ENCODE results near the gene SETBP1. TPM values are rescaled to one million over a fixed set of nuclear protein-coding genes. Genes with fewer than 3 reads are reported as not detected.

Gene SETBP1
- polyA plus RNA-seq, 12 donors: 11.4 to 21.8 (median 17.3) TPM; not detected in 1

GRCh38 chr18:44841752-44842587 lies 161.3 kb downstream of the SETBP1 start:
- DNase-seq: no peak

GRCh38 chr18:44842588-44843412 lies 162.1 kb downstream of the SETBP1 start:
- DNase-seq: no peak

GRCh38 chr18:44844486-44844885 lies 163.8 kb downstream of the SETBP1 start:
- no peak for DNase-seq

GRCh38 chr18:44846450-44846849 lies 165.8 kb downstream of the SETBP1 start:
- DNase-seq: no peak

GRCh38 chr18:44848644-44849335 lies 168.1 kb downstream of the SETBP1 start:
- peak; percentile 35 for DNase-seq

GRCh38 chr18:44849361-44849760 lies 168.7 kb downstream of the SETBP1 start:
- DNase-seq: no peak

GRCh38 chr18:44850001-44850400 lies 169.3 kb downstream of the SETBP1 start:
- DNase-seq: no peak

- no peak for DNase-seq
These were observed 171.4 kb downstream of the SETBP1 start for GRCh38 chr18:44851856-44852621.

GRCh38 chr18:44852818-44853217 lies 172.1 kb downstream of the SETBP1 start:
- no peak for DNase-seq

GRCh38 chr18:44853430-44853829 lies 172.7 kb downstream of the SETBP1 start:
- DNase-seq: no peak

GRCh38 chr18:44855681-44856080 lies 175.0 kb downstream of the SETBP1 start:
- DNase-seq: no peak

GRCh38 chr18:44856157-44856556 lies 175.5 kb downstream of the SETBP1 start:
- no peak for DNase-seq

GRCh38 chr18:44857081-44857480 lies 176.4 kb downstream of the SETBP1 start:
- no peak for DNase-seq

- no peak for DNase-seq
These were observed 177.2 kb downstream of the SETBP1 start for GRCh38 chr18:44857744-44858491.

GRCh38 chr18:44859263-44859662 lies 178.6 kb downstream of the SETBP1 start:
- no peak for DNase-seq

GRCh38 chr18:44859751-44860439 lies 179.2 kb downstream of the SETBP1 start:
- DNase-seq: no peak

GRCh38 chr18:44862112-44862511 lies 181.4 kb downstream of the SETBP1 start:
- DNase-seq: no peak

- DNase-seq: no peak
These were observed 185.4 kb downstream of the SETBP1 start for GRCh38 chr18:44866103-44866502.

- no peak for DNase-seq
These were observed 188.8 kb downstream of the SETBP1 start for GRCh38 chr18:44869533-44869932.
